Neutrophil (primary cell): ENCODE data around the gene PNLIPRP3.

ENCODE experiments used
- H3K27ac ChIP-seq: fragments of 200-600 bp; sonication (generic); 2 replicates; pipeline ENCODE4 v1.5.1; 2016; ENCODE audit warnings: mild to moderate bottlenecking, moderate library complexity
- H3K27me3 ChIP-seq: fragments of 200-600 bp; sonication (generic); 2 replicates; pipeline ENCODE4 v1.6.0; 2016; ENCODE audit warnings: mild to moderate bottlenecking
- H3K36me3 ChIP-seq: fragments of 200-600 bp; sonication (generic); 2 replicates; pipeline ENCODE4 v1.5.1; 2017
- H3K4me1 ChIP-seq, 2 experiments: fragments of 200-600 bp in 1 of 2; sonication (generic) in 1 of 2; 1 replicate in 1 of 2; 2 replicates in 1 of 2; pipeline versions ENCODE4 v1.5.1 to v1.6.1; 2013 to 2016; ENCODE audit warnings: low read depth in 1 of 2, low read length in 1 of 2, mild to moderate bottlenecking in 1 of 2, moderate library complexity in 1 of 2; ENCODE audit not compliant: control insufficient read depth in 1 of 2, insufficient read depth in 1 of 2
- H3K4me3 ChIP-seq, 2 experiments: fragments of 200-600 bp in 1 of 2; sonication (generic) in 1 of 2; 1 replicate in 1 of 2; 2 replicates in 1 of 2; pipeline ENCODE4 v1.5.1; 2013 to 2016; ENCODE audit warnings: low read depth in 1 of 2, low read length in 1 of 2, mild to moderate bottlenecking in 1 of 2, moderate library complexity in 1 of 2
- H3K9me3 ChIP-seq: fragments of 200-600 bp; sonication (generic); 2 replicates; pipeline ENCODE4 v1.5.1; 2016
- CTCF ChIP-seq: fragments of 200-600 bp; sonication (generic); IDR thresholded peaks from 2 replicates; pipeline ENCODE4 v1.5.1; 2016; ENCODE audit warnings: antibody characterized with exemption

PNLIPRP3 gene

GRCh38 chr10:116430288-116430687, 2.6 kb downstream of the PNLIPRP3 start:
- Histone ChIP-seq H3K9me3 (no peaks in the 10 kb centered on the region), H3K27ac (no peak overlapping the region), H3K4me3 (no peak overlapping the region), H3K27me3 (peaks cover 5% of the 10 kb centered on the region), H3K4me1 (no peaks in the 10 kb centered on the region), H3K36me3 (no peaks in the 10 kb centered on the region)
- TF ChIP-seq CTCF = no peak

GRCh38 chr10:116431598-116431997, 4.0 kb downstream of the PNLIPRP3 start:
- peaks cover 5% of the 10 kb centered on the region for H3K27me3 ChIP-seq
- H3K27ac ChIP-seq = no peak overlapping the region
- no peak for TF ChIP-seq CTCF
- no peaks in the 10 kb centered on the region for H3K4me1 ChIP-seq
- H3K4me3 ChIP-seq = no peak overlapping the region
- H3K9me3 ChIP-seq = no peaks in the 10 kb centered on the region
- no peaks in the 10 kb centered on the region for H3K36me3 ChIP-seq

- Histone ChIP-seq H3K27me3 (no peaks in the 10 kb centered on the region), H3K4me1 (no peaks in the 10 kb centered on the region)
These were observed 9.5 kb downstream of the PNLIPRP3 start for GRCh38 chr10:116437076-116437692.

GRCh38 chr10:116440330-116441030, 12.8 kb downstream of the PNLIPRP3 start:
- no peaks in the 10 kb centered on the region for H3K4me1 ChIP-seq
- H3K36me3 ChIP-seq = no peaks in the 10 kb centered on the region
- H3K9me3 ChIP-seq = no peaks in the 10 kb centered on the region
- H3K4me3 ChIP-seq = no peak overlapping the region
- H3K27ac ChIP-seq = no peak overlapping the region
- no peaks in the 10 kb centered on the region for H3K27me3 ChIP-seq
- no peak for TF ChIP-seq CTCF

More at GRCh38 chr10:116437076-116437692, 9.5 kb downstream of the PNLIPRP3 start:
- Histone ChIP-seq H3K4me3 (no peak overlapping the region), H3K27ac (no peak overlapping the region), H3K36me3 (no peaks in the 10 kb centered on the region), H3K9me3 (no peaks in the 10 kb centered on the region)
- no peak for TF ChIP-seq CTCF

GRCh38 chr10:116444527-116445142, 17.0 kb downstream of the PNLIPRP3 start:
- no peak overlapping the region for H3K4me3 ChIP-seq
- H3K36me3 ChIP-seq = no peaks in the 10 kb centered on the region
- TF ChIP-seq CTCF = no peak
- H3K4me1 ChIP-seq = no peaks in the 10 kb centered on the region
- no peaks in the 10 kb centered on the region for H3K9me3 ChIP-seq
- no peak overlapping the region for H3K27ac ChIP-seq
- no peaks in the 10 kb centered on the region for H3K27me3 ChIP-seq
